ENCODE data around the gene SYN1. TPM values are rescaled to one million over a fixed set of nuclear protein-coding genes. Genes with fewer than 3 reads are reported as not detected.

SYN1 gene
- total RNA-seq, 1 donor from 2014 or later: 2.2 TPM

DNA sequence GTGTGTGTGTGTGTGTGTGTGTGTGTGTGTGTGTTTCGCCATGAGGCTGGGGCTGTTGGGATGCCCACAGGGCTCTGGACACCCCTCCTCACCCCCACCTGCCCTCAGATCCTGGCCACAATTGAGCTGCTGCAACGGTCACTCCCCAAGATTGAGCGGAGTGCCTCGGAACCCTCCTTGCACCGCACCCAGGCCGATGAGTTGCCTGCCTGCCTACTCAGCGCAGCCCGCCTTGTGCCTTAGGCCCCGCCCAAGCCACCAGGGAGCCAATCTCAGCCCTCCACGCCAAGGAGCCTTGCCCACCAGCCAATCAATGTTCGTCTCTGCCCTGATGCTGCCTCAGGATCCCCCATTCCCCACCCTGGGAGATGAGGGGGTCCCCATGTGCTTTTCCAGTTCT is 48.4 kb downstream of the SYN1 start:
- Mint-ChIP-seq H3K27me3 (ENCODE audit: low read depth, unreplicated experiment) (no peaks in the 10 kb centered on the region), H3K36me3 (ENCODE audit: low read depth, unreplicated experiment) (peaks cover 6% of the 10 kb centered on the region), H3K4me1 (ENCODE audit: low read depth, unreplicated experiment) (peaks cover 6% of the 10 kb centered on the region), H3K9me3 (ENCODE audit: unreplicated experiment) (no peaks in the 10 kb centered on the region), H3K27ac (ENCODE audit: unreplicated experiment) (no peak overlapping the region), H3K4me3 (ENCODE audit: unreplicated experiment) (no peak overlapping the region)
- H3K9ac ChIP-seq (ENCODE audit: low read length): no peak overlapping the region
- H3K36me3 ChIP-seq (ENCODE audit: insufficient read depth, low read length): peaks cover 4% of the 10 kb centered on the region
- H3K4me3 ChIP-seq (ENCODE audit: insufficient read depth, low read depth, low read length): no peak overlapping the region
- H3K79me2 ChIP-seq (ENCODE audit: insufficient read depth, low read length): no peaks in the 10 kb centered on the region
- no peak overlapping the region for H3K4me2 ChIP-seq (ENCODE audit: low read length)
- no peak overlapping the region for H2AFZ ChIP-seq (ENCODE audit: low read depth, low read length)
- no peak overlapping the region for H3K27ac ChIP-seq (ENCODE audit: low read depth, low read length)
- no peak for FAIRE-seq
- no peak for DNase-seq (ENCODE audit: low read depth)
- no peaks in the 10 kb centered on the region for H3K9me3 ChIP-seq (ENCODE audit: insufficient read depth, low read depth, low read length)
- TF ChIP-seq, protein P1, sequence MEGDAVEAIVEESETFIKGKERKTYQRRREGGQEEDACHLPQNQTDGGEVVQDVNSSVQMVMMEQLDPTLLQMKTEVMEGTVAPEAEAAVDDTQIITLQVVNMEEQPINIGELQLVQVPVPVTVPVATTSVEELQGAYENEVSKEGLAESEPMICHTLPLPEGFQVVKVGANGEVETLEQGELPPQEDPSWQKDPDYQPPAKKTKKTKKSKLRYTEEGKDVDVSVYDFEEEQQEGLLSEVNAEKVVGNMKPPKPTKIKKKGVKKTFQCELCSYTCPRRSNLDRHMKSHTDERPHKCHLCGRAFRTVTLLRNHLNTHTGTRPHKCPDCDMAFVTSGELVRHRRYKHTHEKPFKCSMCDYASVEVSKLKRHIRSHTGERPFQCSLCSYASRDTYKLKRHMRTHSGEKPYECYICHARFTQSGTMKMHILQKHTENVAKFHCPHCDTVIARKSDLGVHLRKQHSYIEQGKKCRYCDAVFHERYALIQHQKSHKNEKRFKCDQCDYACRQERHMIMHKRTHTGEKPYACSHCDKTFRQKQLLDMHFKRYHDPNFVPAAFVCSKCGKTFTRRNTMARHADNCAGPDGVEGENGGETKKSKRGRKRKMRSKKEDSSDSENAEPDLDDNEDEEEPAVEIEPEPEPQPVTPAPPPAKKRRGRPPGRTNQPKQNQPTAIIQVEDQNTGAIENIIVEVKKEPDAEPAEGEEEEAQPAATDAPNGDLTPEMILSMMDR (IDR thresholded peaks at IDR 0.05; ENCODE audit: insufficient read depth, low read depth, low read length): no peak
- TF ChIP-seq EZH2 (IDR thresholded peaks at IDR 0.05; ENCODE audit: insufficient read depth, low read length): no peak
- H3K27me3 ChIP-seq (ENCODE audit: insufficient read depth, low read length): no peaks in the 10 kb centered on the region
- H4K20me1 ChIP-seq (ENCODE audit: insufficient read depth, low read length): no peaks in the 10 kb centered on the region
- H3K4me1 ChIP-seq (ENCODE audit: insufficient read depth, low read length): peaks cover 7% of the 10 kb centered on the region

DNA sequence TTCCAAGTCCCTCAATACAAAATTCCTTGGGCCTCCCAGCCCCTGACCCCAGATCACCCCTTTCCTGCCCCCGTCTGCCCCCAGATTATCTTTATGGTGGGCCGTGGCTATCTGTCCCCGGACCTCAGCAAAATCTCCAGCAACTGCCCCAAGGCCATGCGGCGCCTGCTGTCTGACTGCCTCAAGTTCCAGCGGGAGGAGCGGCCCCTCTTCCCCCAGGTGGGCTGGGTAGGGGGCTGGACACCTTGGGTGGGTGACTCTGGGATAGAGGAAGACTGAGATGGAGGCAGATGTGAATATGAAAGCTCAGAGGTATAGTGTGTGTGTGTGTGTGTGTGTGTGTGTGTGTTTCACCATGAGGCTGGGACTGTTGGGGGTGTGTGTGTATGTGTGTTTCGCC is 48.9 kb downstream of the SYN1 start:
- no peaks in the 10 kb centered on the region for H3K79me2 ChIP-seq (ENCODE audit: insufficient read depth, low read length)
- H3K4me1 Mint-ChIP-seq (ENCODE audit: low read depth, unreplicated experiment): peaks cover 6% of the 10 kb centered on the region
- no peak for TF ChIP-seq EZH2 (IDR thresholded peaks at IDR 0.05; ENCODE audit: insufficient read depth, low read length)
- TF ChIP-seq, protein P1 (IDR thresholded peaks at IDR 0.05; ENCODE audit: insufficient read depth, low read depth, low read length): no peak
- no peaks in the 10 kb centered on the region for H3K27me3 ChIP-seq (ENCODE audit: insufficient read depth, low read length)
- no peaks in the 10 kb centered on the region for H3K27me3 Mint-ChIP-seq (ENCODE audit: low read depth, unreplicated experiment)
- H3K9ac ChIP-seq (ENCODE audit: low read length): no peak overlapping the region
- DNase-seq (ENCODE audit: low read depth) (no peak), FAIRE-seq (no peak)
- H3K9me3 Mint-ChIP-seq (ENCODE audit: unreplicated experiment): no peaks in the 10 kb centered on the region
- peaks cover 7% of the 10 kb centered on the region for H3K4me1 ChIP-seq (ENCODE audit: insufficient read depth, low read length)
- no peak overlapping the region for H3K4me2 ChIP-seq (ENCODE audit: low read length)
- no peaks in the 10 kb centered on the region for H3K9me3 ChIP-seq (ENCODE audit: insufficient read depth, low read depth, low read length)
- H3K27ac Mint-ChIP-seq (ENCODE audit: unreplicated experiment): no peak overlapping the region
- no peak overlapping the region for H3K27ac ChIP-seq (ENCODE audit: low read depth, low read length)
- H3K4me3 Mint-ChIP-seq (ENCODE audit: unreplicated experiment): no peak overlapping the region
- H3K36me3 ChIP-seq (ENCODE audit: insufficient read depth, low read length): peaks cover 4% of the 10 kb centered on the region
- no peaks in the 10 kb centered on the region for H4K20me1 ChIP-seq (ENCODE audit: insufficient read depth, low read length)
- peaks cover 8% of the 10 kb centered on the region for H3K36me3 Mint-ChIP-seq (ENCODE audit: low read depth, unreplicated experiment)
- no peak overlapping the region for H2AFZ ChIP-seq (ENCODE audit: low read depth, low read length)
- no peak overlapping the region for H3K4me3 ChIP-seq (ENCODE audit: insufficient read depth, low read depth, low read length)

DNA sequence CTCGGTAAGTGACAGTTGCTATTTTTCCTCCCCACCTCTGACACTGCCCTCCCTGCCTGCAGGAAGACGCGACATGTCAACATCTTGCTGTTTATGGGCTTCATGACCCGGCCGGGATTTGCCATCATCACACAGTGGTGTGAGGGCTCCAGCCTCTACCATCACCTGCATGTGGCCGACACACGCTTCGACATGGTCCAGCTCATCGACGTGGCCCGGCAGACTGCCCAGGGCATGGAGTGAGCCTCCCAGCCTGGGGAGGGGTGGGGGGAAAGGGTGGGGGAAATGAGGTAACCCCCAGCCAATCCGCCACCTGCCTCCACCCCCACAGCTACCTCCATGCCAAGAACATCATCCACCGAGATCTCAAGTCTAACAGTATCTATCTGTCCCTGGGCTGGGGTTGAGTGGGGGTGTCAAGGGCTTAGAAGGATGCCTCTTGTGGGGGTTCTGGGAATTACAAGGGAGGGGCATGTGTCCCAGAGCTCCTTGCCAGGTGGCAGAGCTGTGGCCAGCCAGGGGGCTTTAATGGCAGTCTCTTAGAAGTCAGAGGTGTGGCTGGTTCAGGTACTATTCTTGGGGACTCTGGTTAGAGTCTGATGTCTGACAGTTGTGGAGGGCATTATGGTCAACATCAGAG is 50.9 kb downstream of the SYN1 start:
- Mint-ChIP-seq H3K27ac (ENCODE audit: unreplicated experiment) (no peak overlapping the region), H3K36me3 (ENCODE audit: low read depth, unreplicated experiment) (peaks cover 8% of the 10 kb centered on the region), H3K4me3 (ENCODE audit: unreplicated experiment) (no peak overlapping the region), H3K4me1 (ENCODE audit: low read depth, unreplicated experiment) (peaks cover 6% of the 10 kb centered on the region), H3K27me3 (ENCODE audit: low read depth, unreplicated experiment) (no peaks in the 10 kb centered on the region), H3K9me3 (ENCODE audit: unreplicated experiment) (no peaks in the 10 kb centered on the region)
- no peak for FAIRE-seq
- no peaks in the 10 kb centered on the region for H3K9me3 ChIP-seq (ENCODE audit: insufficient read depth, low read depth, low read length)
- H3K27me3 ChIP-seq (ENCODE audit: insufficient read depth, low read length): no peaks in the 10 kb centered on the region
- no peak overlapping the region for H2AFZ ChIP-seq (ENCODE audit: low read depth, low read length)
- peaks cover 10% of the 10 kb centered on the region for H4K20me1 ChIP-seq (ENCODE audit: insufficient read depth, low read length)
- H3K36me3 ChIP-seq (ENCODE audit: insufficient read depth, low read length): peaks cover 4% of the 10 kb centered on the region
- TF ChIP-seq EZH2 (IDR thresholded peaks at IDR 0.05; ENCODE audit: insufficient read depth, low read length): no peak
- TF ChIP-seq, protein P1 (IDR thresholded peaks at IDR 0.05; ENCODE audit: insufficient read depth, low read depth, low read length): no peak
- no peak overlapping the region for H3K27ac ChIP-seq (ENCODE audit: low read depth, low read length)
- peaks cover 2% of the 10 kb centered on the region for H3K4me1 ChIP-seq (ENCODE audit: insufficient read depth, low read length)
- H3K4me2 ChIP-seq (ENCODE audit: low read length): no peak overlapping the region
- H3K9ac ChIP-seq (ENCODE audit: low read length): no peak overlapping the region
- H3K79me2 ChIP-seq (ENCODE audit: insufficient read depth, low read length): peaks cover 10% of the 10 kb centered on the region
- DNase-seq (ENCODE audit: low read depth): no peak
- no peak overlapping the region for H3K4me3 ChIP-seq (ENCODE audit: insufficient read depth, low read depth, low read length)
